ENCODE measurements around the gene PIEZO1. TPM values are rescaled to one million over a fixed set of nuclear protein-coding genes. Genes with fewer than 3 reads are reported as not detected.

PIEZO1 gene
- total RNA-seq, 1 experiment from 2014 or later, result 71.1 TPM

- no peaks in the 10 kb centered on the region for H3K27me3 ChIP-seq (ENCODE audit: insufficient read depth, low read length)
- no peaks in the 10 kb centered on the region for H4K20me1 ChIP-seq (ENCODE audit: control insufficient read depth, insufficient read depth, insufficient read length)
- H4K91ac ChIP-seq (ENCODE audit: insufficient read length, low read depth, low read length), result no peak overlapping the region
- no peak overlapping the region for H4K5ac ChIP-seq (ENCODE audit: insufficient read length, low read depth, low read length)
- no peak overlapping the region for H3K14ac ChIP-seq (ENCODE audit: insufficient read depth, low read length)
- Mint-ChIP-seq H3K4me3 (no peak overlapping the region), H3K9me3 (no peaks in the 10 kb centered on the region), H3K27ac (peak overlapping the region in 1 of 3 experiments; percentile 32; a peak in 1 of 7 replicates), H3K27me3 (ENCODE audit: low read depth) (no peaks in the 10 kb centered on the region), H3K4me1 (no peaks in the 10 kb centered on the region), H3K36me3 (ENCODE audit: insufficient read depth in 1 of 3, low read depth in 3 of 3) (peaks cover 1 to 8% (median 6%) of the 10 kb centered on the region in 3 experiments; a peak in 3 of 7 replicates)
- H4K8ac ChIP-seq (replicated peaks; ENCODE audit: insufficient read length, low read depth, low read length), result no peak overlapping the region
- no peak overlapping the region for H3K4me2 ChIP-seq (ENCODE audit: insufficient read depth, insufficient read length, low read length)
- H3K4ac ChIP-seq (ENCODE audit: low read depth, low read length), result no peak overlapping the region
- no peaks in the 10 kb centered on the region for H3K23me2 ChIP-seq (ENCODE audit: insufficient read length, low read depth, low read length, poor library complexity, severe bottlenecking)
- no peaks in the 10 kb centered on the region for H3K9me3 ChIP-seq (ENCODE audit: control insufficient read depth, low read depth, low read length)
- H2AK5ac ChIP-seq (ENCODE audit: insufficient read length, low read length), result no peak overlapping the region
- no peak overlapping the region for H3T11ph ChIP-seq (ENCODE audit: low read length)
- H2BK15ac ChIP-seq (ENCODE audit: low read depth, low read length), result no peak overlapping the region
- no peak overlapping the region for H3K18ac ChIP-seq (ENCODE audit: insufficient read length, low read depth, low read length)
- H3K79me1 ChIP-seq (ENCODE audit: insufficient read depth, low read depth, low read length, poor library complexity, severe bottlenecking), result no peaks in the 10 kb centered on the region
- no peak overlapping the region for H2BK20ac ChIP-seq (ENCODE audit: low read depth, low read length, poor library complexity, severe bottlenecking)
- no peak overlapping the region for H3K27ac ChIP-seq (ENCODE audit: insufficient read length, low read depth, low read length)
- H3K23ac ChIP-seq (ENCODE audit: insufficient read length, low read depth, low read length), result no peak overlapping the region
- H2BK120ac ChIP-seq (ENCODE audit: low read depth, low read length, poor library complexity, severe bottlenecking), result no peak overlapping the region
- no peak overlapping the region for H3K56ac ChIP-seq (ENCODE audit: insufficient read length, low read depth, low read length)
- no peak overlapping the region for H3K9ac ChIP-seq (ENCODE audit: extremely low read depth, insufficient read length, low read length)
- TF ChIP-seq CTCF (conservative IDR thresholded peaks at IDR 0.05), result no peak
- no peaks in the 10 kb centered on the region for H3K79me2 ChIP-seq (ENCODE audit: insufficient read depth, low read length)
- no peaks in the 10 kb centered on the region for H3K4me1 ChIP-seq (ENCODE audit: insufficient read depth, low read length)
- DNase-seq, result no peak
- H2BK12ac ChIP-seq (ENCODE audit: insufficient read length, low read depth, low read length), result no peak overlapping the region
- no peak overlapping the region for H2AFZ ChIP-seq (ENCODE audit: low read length)
- WGBS (ENCODE audit: extremely low coverage, insufficient read length, low lambda C conversion rate), result no CpG with 5 or more reads among the region's 16 CpGs
- H2BK5ac ChIP-seq (ENCODE audit: insufficient read length, low read length), result no peak overlapping the region
These were observed 34.1 kb upstream of the PIEZO1 start for GRCh38 chr16:88819126-88819525.
